Adrenal gland (tissue), 5 donors: ENCODE measurements around the gene GATA3.

ENCODE experiments used
- POLR2A ChIP-seq, 2 donors: fragments of 450-650 bp; IDR thresholded peaks; one replicate each; pipeline ENCODE4 v1.6.1; 2017; ENCODE audit warnings: antibody characterized with exemption in 2 of 2, mild to moderate bottlenecking in 2 of 2, moderate library complexity in 1 of 2
- TF ChIP-seq, protein P1 (sequence below), 6 experiments: fragments of 450-650 bp in 4 of 6; fragments of 200-600 bp in 2 of 6; sonication (generic) in 1 of 6; IDR thresholded peaks; 1 replicate in 5 of 6; 2 replicates in 1 of 6; pipeline versions ENCODE4 v1.5.1 to v1.8.0; 2016 to 2021; ENCODE audit warnings: antibody characterized with exemption in 6 of 6, mild to moderate bottlenecking in 2 of 6, moderate library complexity in 1 of 6
- donor health status: DM: no; HTN: no; CAD: no.

DNA sequence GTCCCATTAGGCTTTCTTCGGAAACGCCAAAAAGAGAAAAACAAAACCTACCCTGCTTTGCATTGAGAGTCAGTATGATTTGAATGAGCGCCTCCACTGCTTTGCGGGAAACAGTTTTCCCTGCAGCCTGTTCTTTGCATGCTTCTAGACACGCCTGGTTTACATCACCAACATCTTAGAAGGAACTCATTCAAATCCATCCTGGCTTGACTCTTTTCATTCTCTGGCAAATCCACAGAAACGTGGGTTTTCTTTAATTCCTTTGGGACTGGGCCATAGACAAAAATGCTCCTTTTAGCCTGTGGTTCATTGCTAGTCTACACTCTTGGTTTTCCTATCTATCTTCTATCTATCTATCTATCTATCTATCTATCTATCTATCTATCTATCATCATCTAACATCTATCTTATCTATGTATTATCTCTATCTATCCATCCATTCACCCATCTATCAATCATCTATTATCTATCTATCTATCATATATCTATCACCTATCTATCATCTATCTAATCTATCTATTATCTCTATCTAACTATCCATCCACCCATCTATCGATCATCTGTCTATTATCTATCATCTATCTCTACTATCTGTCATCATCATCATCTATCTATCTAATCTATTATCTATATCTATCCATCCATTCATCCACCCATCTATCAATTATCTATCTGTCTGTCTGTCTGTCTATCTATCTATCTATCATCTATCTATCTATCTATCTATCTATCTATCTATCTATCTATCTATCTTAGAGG lies 68.3 kb downstream of the GATA3 start:
- TF ChIP-seq, protein P1, sequence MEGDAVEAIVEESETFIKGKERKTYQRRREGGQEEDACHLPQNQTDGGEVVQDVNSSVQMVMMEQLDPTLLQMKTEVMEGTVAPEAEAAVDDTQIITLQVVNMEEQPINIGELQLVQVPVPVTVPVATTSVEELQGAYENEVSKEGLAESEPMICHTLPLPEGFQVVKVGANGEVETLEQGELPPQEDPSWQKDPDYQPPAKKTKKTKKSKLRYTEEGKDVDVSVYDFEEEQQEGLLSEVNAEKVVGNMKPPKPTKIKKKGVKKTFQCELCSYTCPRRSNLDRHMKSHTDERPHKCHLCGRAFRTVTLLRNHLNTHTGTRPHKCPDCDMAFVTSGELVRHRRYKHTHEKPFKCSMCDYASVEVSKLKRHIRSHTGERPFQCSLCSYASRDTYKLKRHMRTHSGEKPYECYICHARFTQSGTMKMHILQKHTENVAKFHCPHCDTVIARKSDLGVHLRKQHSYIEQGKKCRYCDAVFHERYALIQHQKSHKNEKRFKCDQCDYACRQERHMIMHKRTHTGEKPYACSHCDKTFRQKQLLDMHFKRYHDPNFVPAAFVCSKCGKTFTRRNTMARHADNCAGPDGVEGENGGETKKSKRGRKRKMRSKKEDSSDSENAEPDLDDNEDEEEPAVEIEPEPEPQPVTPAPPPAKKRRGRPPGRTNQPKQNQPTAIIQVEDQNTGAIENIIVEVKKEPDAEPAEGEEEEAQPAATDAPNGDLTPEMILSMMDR (IDR thresholded peaks at IDR 0.05): no peak
- TF ChIP-seq POLR2A (IDR thresholded peaks at IDR 0.05): no peak
